HG03460 (cell line): ENCODE data around the gene STUB1.
A peak's percentile ranks its signal among the peaks of the same experiment; 100 is the strongest.

ENCODE experiments used
- ATAC-seq: cut with Tn5 transposase; IDR thresholded peaks from one replicate; pipeline ENCODE4 v1.9.1; 2021; ENCODE audit not compliant: unreplicated experiment

The STUB1 gene

GRCh38 chr16:724188-725040 lies 44.2 kb downstream of the STUB1 start:
- no peak for ATAC-seq

- ATAC-seq = no peak
Observed at GRCh38 chr16:725041-725376, 44.8 kb downstream of the STUB1 start.

DNA sequence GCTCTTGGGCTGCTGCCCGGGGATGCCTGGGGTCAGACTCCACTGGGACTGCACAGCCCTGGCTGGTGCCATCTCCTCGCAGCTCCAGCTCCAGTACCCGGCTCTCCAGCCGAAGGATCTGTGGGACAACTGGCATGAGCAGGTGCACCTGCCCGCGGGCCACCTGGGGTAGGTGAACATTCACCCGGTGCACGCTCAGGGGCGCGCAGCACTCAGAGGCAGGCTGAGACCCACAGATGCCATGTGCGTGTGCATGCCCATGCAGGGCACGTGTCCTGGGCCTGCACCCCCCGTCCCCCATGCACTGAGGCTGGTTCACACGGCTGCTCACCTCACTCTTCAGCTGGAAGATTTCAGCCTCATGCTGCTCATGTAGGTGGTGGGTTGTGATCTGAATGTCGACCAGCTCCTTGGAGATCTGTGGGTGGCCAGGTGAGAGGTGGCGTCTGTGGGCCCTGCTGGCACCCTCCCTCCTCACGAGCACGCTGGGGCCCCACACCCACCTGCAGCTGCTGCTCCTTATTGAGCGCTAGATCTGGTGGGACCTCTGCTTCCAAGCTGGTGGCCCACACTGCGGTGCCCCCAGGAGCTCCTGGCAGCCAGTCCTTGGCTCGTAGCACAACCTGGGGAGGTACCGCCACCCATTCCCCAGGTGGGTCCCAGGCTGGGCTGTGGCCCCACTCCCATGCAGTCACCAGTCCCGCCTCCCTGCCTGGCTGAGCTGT lies 45.4 kb downstream of the STUB1 start:
- no peak for ATAC-seq

- ATAC-seq = no peak
Observed at GRCh38 chr16:726188-726437, 45.9 kb downstream of the STUB1 start.

- ATAC-seq = no peak
Observed at GRCh38 chr16:726438-727290, 46.5 kb downstream of the STUB1 start, which contains the start of the genes CCDC78 and HAGHL. CCDC78 (minus strand) TSS chr16:726443; CDS start chr16:726367, 76 bp downstream. HAGHL (plus strand) TSS chr16:727106; CDS start chr16:727510, 404 bp downstream.

DNA sequence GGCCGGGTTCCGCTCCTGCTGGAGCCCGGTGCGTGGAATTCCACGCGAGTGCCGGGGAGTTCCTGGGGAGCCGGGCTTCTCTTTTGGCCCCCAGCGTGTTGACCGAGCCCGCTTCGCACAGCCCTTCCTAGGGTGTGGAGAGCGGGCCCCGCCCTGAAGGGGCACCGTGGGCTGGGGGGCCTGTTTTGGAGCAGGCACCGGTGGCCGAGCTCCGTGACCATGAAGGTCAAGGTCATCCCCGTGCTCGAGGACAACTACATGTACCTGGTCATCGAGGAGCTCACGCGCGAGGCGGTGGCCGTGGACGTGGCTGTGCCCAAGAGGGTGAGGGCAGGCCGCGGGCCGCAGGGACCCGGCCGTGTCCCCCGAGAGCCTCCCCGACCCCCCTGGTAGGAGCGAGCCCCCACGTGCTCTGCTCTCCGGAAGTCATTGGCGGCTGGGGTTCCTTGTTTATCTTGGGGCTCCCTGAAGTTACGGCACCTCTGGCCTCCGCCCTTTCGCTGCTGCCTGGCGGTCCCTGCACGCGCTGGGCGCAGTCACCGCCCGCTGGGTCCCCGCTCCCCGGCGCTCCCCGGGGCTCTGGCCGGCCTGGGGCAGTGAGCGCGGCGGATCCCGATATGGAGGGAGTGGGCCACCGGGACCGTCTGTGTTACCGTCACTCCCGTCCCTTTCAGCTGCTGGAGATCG lies 47.2 kb downstream of the STUB1 start:
- peak; percentile 5 for ATAC-seq

DNA sequence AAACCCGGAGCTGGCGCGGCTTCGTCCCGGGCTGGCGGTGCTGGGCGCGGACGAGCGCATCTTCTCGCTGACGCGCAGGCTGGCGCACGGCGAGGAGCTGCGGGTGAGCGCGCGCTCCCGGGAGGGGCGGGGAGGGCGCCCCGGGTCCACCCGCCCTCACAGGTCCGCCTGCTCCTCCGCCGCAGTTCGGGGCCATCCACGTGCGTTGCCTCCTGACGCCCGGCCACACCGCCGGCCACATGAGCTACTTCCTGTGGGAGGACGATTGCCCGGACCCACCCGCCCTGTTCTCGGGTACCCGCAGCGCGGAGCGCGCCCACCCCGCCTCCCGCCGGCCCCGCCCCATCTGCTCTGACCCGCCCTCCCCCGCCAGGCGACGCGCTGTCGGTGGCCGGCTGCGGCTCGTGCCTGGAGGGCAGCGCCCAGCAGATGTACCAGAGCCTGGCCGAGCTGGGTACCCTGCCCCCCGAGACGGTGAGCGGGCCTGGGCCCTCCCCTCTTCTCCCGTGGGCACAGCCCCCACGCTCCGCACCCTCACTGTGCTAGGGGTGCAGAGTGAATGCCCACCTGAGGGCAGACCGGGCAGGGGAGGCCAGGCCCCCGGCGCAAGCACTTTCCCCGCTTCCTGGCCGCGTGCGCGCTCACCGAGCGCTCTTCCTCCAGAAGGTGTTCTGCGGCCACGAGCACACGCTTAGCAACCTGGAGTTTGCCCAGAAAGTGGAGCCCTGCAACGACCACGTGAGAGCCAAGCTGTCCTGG lies 48.1 kb downstream of the STUB1 start:
- ATAC-seq = peak; percentile 37

- ATAC-seq = no peak
Observed at GRCh38 chr16:728890-729744, 48.9 kb downstream of the STUB1 start.

DNA sequence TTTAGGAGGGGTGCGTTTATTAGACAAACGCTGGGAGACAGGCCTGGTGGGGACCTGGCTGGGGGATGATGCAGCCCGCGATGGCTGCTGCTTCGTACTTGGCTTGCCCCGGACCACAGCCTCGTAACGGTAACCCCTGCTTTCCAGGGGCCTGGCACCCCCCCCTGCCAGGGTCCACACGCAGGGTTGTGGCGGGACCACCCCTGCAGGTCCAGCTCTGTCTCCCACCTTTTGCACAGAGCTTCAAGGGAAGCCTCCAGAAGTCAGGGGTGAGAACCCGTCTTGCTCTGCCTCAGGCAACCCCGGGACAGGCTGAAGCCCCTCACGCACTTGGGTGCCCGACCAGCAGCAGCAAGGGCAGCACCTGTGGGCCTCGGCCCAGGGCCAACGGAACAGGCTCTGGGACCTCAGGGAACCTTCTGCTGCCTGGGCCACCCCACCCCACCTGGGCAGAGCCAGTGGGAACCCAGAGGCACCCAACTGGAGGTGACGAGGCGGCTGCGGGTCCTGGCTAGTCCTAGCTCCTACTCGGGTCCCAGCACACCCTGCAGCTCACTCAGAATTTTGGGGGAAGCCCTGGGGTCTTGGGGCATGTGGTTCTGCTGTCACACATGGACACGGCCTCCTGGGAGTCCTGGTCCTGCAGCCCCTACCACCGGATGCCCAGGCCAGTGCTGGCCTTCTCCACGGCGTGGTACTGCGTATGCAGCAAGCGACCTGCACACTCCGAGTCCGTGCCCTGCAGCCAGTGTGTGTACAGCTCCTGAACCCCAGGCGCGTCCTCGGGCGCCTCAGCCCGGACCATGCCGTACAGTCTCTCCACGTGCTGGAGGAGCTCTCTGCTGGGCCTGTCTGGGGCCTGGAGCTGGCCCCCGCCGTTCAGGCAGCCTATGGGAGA lies 49.8 kb downstream of the STUB1 start:
- no peak for ATAC-seq

- ATAC-seq = no peak
Observed at GRCh38 chr16:730666-731509, 50.7 kb downstream of the STUB1 start.

DNA sequence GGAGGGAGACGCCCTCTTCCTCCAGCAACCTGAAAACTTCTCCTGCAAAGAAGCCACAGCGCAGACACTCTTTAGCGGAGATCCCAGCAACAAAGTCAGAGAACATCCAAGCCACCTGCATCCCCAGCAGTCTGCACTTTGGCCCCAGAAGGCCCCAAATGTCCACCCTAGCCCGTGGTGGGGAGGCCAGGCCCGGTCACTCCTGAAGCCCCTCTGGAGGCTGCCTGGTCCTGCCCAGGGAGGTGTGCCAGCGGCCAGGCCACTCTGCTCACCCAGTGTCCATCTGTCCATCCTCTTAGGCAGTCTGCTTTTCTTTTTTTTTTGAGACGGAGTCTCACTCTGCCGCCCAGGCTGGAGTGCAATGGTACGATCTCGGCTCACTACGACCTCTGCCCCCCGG lies 52.1 kb downstream of the STUB1 start:
- ATAC-seq = no peak
